Caco-2 (cell line): ENCODE measurements around the gene CHGA. TPM values are rescaled to one million over a fixed set of nuclear protein-coding genes. Genes with fewer than 3 reads are reported as not detected.

ENCODE experiments used
- BruUV-seq: library from RNA; stranded (reverse); fragments of 400-500 nt; replicated peaks from 2 replicates; lab custom pipeline; 2021; lab: Mats Ljungman, UMichigan
- CTCF ChIA-PET: fragments of 300-600 bp; sonication (Branson Sonifier 250); formaldehyde crosslinking; loops from one replicate; lab custom pipeline; 2022; ENCODE audit warnings: antibody characterized with exemption; lab: Charles Lee
- POLR2A ChIA-PET: fragments of 300-600 bp; sonication (Branson Sonifier 250); formaldehyde crosslinking; loops from one replicate; lab custom pipeline; 2022; ENCODE audit warnings: antibody characterized with exemption; lab: Charles Lee
- DNase-seq, 2 experiments: peaks; one replicate each; pipeline versions ENCODE4 v3.0.0 to v3.0.0-alpha.2; 2020 to 2022
- H3K27me3 ChIP-seq: replicated peaks from 2 replicates; pipeline ENCODE4 v1.6.0; 2011; ENCODE audit warnings: low read length; ENCODE audit not compliant: control insufficient read depth, insufficient read depth
- H3K36me3 ChIP-seq: 2 replicates; pipeline ENCODE4 v1.5.1; 2011; ENCODE audit warnings: low read length; ENCODE audit not compliant: control insufficient read depth, insufficient read depth
- H3K4me1 ChIP-seq: fragments of 250-450 bp; sonication (Bioruptor Pico); 2 replicates; pipeline ENCODE4 v1.5.1; 2020; ENCODE audit warnings: mild to moderate bottlenecking
- H3K4me3 ChIP-seq: 2 replicates; pipeline ENCODE4 v1.5.1; 2011; ENCODE audit warnings: low read depth, mild to moderate bottlenecking, control low read depth, low read length
- H3K9me3 ChIP-seq: fragments of 250-450 bp; sonication (Bioruptor Pico); 2 replicates; pipeline ENCODE4 v1.5.1; 2020; ENCODE audit warnings: mild to moderate bottlenecking, moderate library complexity
- H3K27ac Mint-ChIP-seq: one replicate; pipeline ENCODE4 v1.8.0; 2022; ENCODE audit warnings: mixed read lengths; ENCODE audit not compliant: unreplicated experiment
- H3K27me3 Mint-ChIP-seq: one replicate; pipeline ENCODE4 v1.8.0; 2022; ENCODE audit warnings: mixed read lengths; ENCODE audit not compliant: insufficient read depth, unreplicated experiment
- H3K36me3 Mint-ChIP-seq: one replicate; pipeline ENCODE4 v1.8.0; 2022; ENCODE audit warnings: mild to moderate bottlenecking, mixed read lengths; ENCODE audit not compliant: insufficient read depth, unreplicated experiment
- H3K4me1 Mint-ChIP-seq: one replicate; pipeline ENCODE4 v1.8.0; 2022; ENCODE audit warnings: low read depth, mixed read lengths; ENCODE audit not compliant: unreplicated experiment
- H3K4me3 Mint-ChIP-seq: one replicate; pipeline ENCODE4 v1.8.0; 2022; ENCODE audit warnings: mild to moderate bottlenecking, moderate library complexity, mixed read lengths; ENCODE audit not compliant: unreplicated experiment
- H3K9me3 Mint-ChIP-seq: one replicate; pipeline ENCODE4 v1.8.0; 2022; ENCODE audit warnings: mixed read lengths; ENCODE audit not compliant: unreplicated experiment
- CTCF ChIP-seq, 2 experiments: fragments of 200-600 bp in 1 of 2; IDR thresholded peaks; 1 replicate in 1 of 2; 2 replicates in 1 of 2; pipeline versions ENCODE4 v1.5.1 to v1.8.0; 2011 to 2022; ENCODE audit warnings: antibody characterized with exemption in 1 of 2, control low read depth in 1 of 2, inconsistent platforms in 1 of 2, low read depth in 1 of 2, low read length in 1 of 2, mild to moderate bottlenecking in 1 of 2, moderate library complexity in 1 of 2; ENCODE audit not compliant: insufficient read depth in 1 of 2, severe bottlenecking in 1 of 2, unreplicated experiment in 1 of 2
- intact Hi-C: fragments of 100-400 bp; cut with micrococcal nuclease; formaldehyde crosslinking; loops from one replicate; pipeline ENCODE4 v1.10.0; 2022; ENCODE audit not compliant: unreplicated experiment
- total RNA-seq: library from RNA; stranded (reverse); gene quantifications from 2 replicates; pipeline ENCODE4 v1.2.3, GENCODE V29; 2022

The CHGA gene
- total RNA-seq, 1 experiment from 2014 or later, result not detected

GRCh38 chr14:92940543-92940942, 17.6 kb downstream of the CHGA start:
- no peaks in the 10 kb centered on the region for H3K36me3 ChIP-seq
- H3K27ac Mint-ChIP-seq, result no peak overlapping the region
- BruUV-seq, result no TSS peak
- H3K27me3 Mint-ChIP-seq, result no peaks in the 10 kb centered on the region
- no peaks in the 10 kb centered on the region for H3K9me3 Mint-ChIP-seq
- intact Hi-C loops, result no loop called here
- H3K27me3 ChIP-seq, result no peaks in the 10 kb centered on the region
- H3K4me3 Mint-ChIP-seq, result no peak overlapping the region
- no peak for DNase-seq
- POLR2A ChIA-PET, result no interaction called here
- TF ChIP-seq CTCF (IDR thresholded peaks at IDR 0.05; ENCODE audit: insufficient read depth in 1 of 2, low read depth in 1 of 2, low read length in 1 of 2, severe bottlenecking in 1 of 2, unreplicated experiment in 1 of 2), result no peak
- no peaks in the 10 kb centered on the region for H3K4me1 ChIP-seq
- H3K4me1 Mint-ChIP-seq, result no peaks in the 10 kb centered on the region
- no peak overlapping the region for H3K4me3 ChIP-seq
- no peaks in the 10 kb centered on the region for H3K36me3 Mint-ChIP-seq
- CTCF ChIA-PET, result no interaction called here
- no peaks in the 10 kb centered on the region for H3K9me3 ChIP-seq

GRCh38 chr14:92941531-92941930, 18.6 kb downstream of the CHGA start:
- no peak for TF ChIP-seq CTCF (IDR thresholded peaks at IDR 0.05; ENCODE audit: insufficient read depth in 1 of 2, low read depth in 1 of 2, low read length in 1 of 2, severe bottlenecking in 1 of 2, unreplicated experiment in 1 of 2)
- intact Hi-C loops, result no loop called here
- no peak for DNase-seq
- Histone ChIP-seq H3K9me3 (no peaks in the 10 kb centered on the region), H3K4me1 (no peaks in the 10 kb centered on the region), H3K4me3 (no peak overlapping the region), H3K36me3 (no peaks in the 10 kb centered on the region), H3K27me3 (no peaks in the 10 kb centered on the region)
- ChIA-PET POLR2A (no interaction called here), CTCF (no interaction called here)
- Mint-ChIP-seq H3K27ac (no peak overlapping the region), H3K9me3 (no peaks in the 10 kb centered on the region), H3K36me3 (peaks cover 2% of the 10 kb centered on the region), H3K4me3 (no peak overlapping the region), H3K4me1 (no peaks in the 10 kb centered on the region), H3K27me3 (no peaks in the 10 kb centered on the region)
- BruUV-seq, result no TSS peak

GRCh38 chr14:92942136-92942535, 19.2 kb downstream of the CHGA start:
- Mint-ChIP-seq H3K9me3 (no peaks in the 10 kb centered on the region), H3K27me3 (no peaks in the 10 kb centered on the region), H3K4me3 (no peak overlapping the region), H3K4me1 (no peaks in the 10 kb centered on the region), H3K36me3 (peaks cover 7% of the 10 kb centered on the region), H3K27ac (no peak overlapping the region)
- BruUV-seq, result no TSS peak
- Histone ChIP-seq H3K9me3 (no peaks in the 10 kb centered on the region), H3K27me3 (no peaks in the 10 kb centered on the region), H3K4me1 (no peaks in the 10 kb centered on the region), H3K4me3 (no peak overlapping the region), H3K36me3 (0 out of 2 replicates have a peak, but pooled peaks cover 2% of the 10 kb centered on the region)
- no peak for DNase-seq
- POLR2A ChIA-PET, result no interaction called here
- intact Hi-C loops, result no loop called here
- CTCF ChIA-PET, result no interaction called here
- TF ChIP-seq CTCF (IDR thresholded peaks at IDR 0.05; ENCODE audit: insufficient read depth in 1 of 2, low read depth in 1 of 2, low read length in 1 of 2, severe bottlenecking in 1 of 2, unreplicated experiment in 1 of 2), result no peak
